GM23338 (cell line): Measurements from ENCODE around the gene STX8.

Experiments
- CREB1 ChIP-seq: fragments of 250-450 bp; sonication (Bioruptor Pico); IDR thresholded peaks from 2 replicates; pipeline ENCODE4 v1.5.0; 2020; ENCODE audit warnings: low read depth, mild to moderate bottlenecking, moderate library complexity
- EZH2 ChIP-seq: fragments of 200-600 bp; sonication (generic); IDR thresholded peaks from one replicate; pipeline ENCODE4 v1.8.0; 2017; ENCODE audit warnings: antibody characterized with exemption, mild to moderate bottlenecking, low read depth; ENCODE audit not compliant: unreplicated experiment
- EZH2phosphoT487 ChIP-seq: fragments of 200-600 bp; sonication (generic); IDR thresholded peaks from one replicate; pipeline ENCODE4 v1.8.1; 2018; ENCODE audit warnings: antibody characterized with exemption; ENCODE audit not compliant: unreplicated experiment
- JUNB ChIP-seq: IDR thresholded peaks from one replicate; pipeline ENCODE4 v1.6.1; 2016; ENCODE audit warnings: antibody characterized with exemption; ENCODE audit not compliant: unreplicated experiment
- NANOG ChIP-seq: IDR thresholded peaks from 2 replicates; pipeline ENCODE4 v1.6.1; 2016; ENCODE audit warnings: antibody characterized with exemption, borderline replicate concordance
- POLR2AphosphoS5 ChIP-seq: IDR thresholded peaks from 2 replicates; pipeline ENCODE4 v1.6.1; 2016; ENCODE audit warnings: antibody characterized with exemption, low read depth
- STAT1 ChIP-seq: IDR thresholded peaks from one replicate; pipeline ENCODE4 v1.6.1; 2016; ENCODE audit warnings: antibody characterized with exemption; ENCODE audit not compliant: unreplicated experiment
- ZNF114 ChIP-seq: fragments of 250-450 bp; sonication (Bioruptor Pico); IDR thresholded peaks from 2 replicates; pipeline ENCODE4 v1.5.0; 2020; ENCODE audit warnings: mild to moderate bottlenecking, moderate library complexity
- ZNF331 ChIP-seq: fragments of 250-450 bp; sonication (Bioruptor Pico); IDR thresholded peaks from 2 replicates; pipeline ENCODE4 v1.5.0; 2020; ENCODE audit warnings: low read depth, mild to moderate bottlenecking, moderate library complexity
- TF ChIP-seq, protein P1 (sequence below), 2 experiments: fragments of 200-600 bp in 1 of 2; sonication (generic) in 1 of 2; conservative IDR thresholded peaks; 2 replicates each; pipeline versions ENCODE4 v1.5.1 to v1.6.1; 2016 to 2017; ENCODE audit warnings: antibody characterized with exemption in 2 of 2, low read depth in 2 of 2, mild to moderate bottlenecking in 2 of 2, moderate library complexity in 1 of 2
- TF ChIP-seq, protein P2 (sequence below): IDR thresholded peaks from one replicate; pipeline ENCODE4 v1.6.1; 2018; ENCODE audit warnings: antibody characterized with exemption; ENCODE audit not compliant: unreplicated experiment
- TF ChIP-seq, protein P3 (sequence below): IDR thresholded peaks from 2 replicates; pipeline ENCODE4 v1.6.1; 2016; ENCODE audit warnings: antibody characterized with exemption

DNA sequence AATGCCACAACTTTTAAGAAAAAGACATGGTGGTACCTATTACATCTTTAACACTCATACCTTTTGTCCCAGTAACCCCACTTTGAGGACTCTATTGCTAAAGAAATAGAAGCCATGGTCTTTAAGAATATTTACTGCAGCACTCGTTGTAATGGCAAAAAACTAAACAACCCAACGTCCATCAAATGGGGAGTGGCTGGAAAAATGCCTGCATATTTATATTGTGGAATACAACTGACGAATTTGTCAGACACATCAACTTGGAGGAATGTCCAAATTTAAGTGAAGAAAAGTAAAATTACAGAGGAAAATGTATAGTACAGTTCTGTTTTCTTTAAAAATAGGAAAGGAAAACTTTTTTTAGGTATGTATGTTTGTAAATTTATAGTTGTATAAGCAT, 47.8 kb downstream of the STX8 start:
- TF ChIP-seq, protein P1, sequence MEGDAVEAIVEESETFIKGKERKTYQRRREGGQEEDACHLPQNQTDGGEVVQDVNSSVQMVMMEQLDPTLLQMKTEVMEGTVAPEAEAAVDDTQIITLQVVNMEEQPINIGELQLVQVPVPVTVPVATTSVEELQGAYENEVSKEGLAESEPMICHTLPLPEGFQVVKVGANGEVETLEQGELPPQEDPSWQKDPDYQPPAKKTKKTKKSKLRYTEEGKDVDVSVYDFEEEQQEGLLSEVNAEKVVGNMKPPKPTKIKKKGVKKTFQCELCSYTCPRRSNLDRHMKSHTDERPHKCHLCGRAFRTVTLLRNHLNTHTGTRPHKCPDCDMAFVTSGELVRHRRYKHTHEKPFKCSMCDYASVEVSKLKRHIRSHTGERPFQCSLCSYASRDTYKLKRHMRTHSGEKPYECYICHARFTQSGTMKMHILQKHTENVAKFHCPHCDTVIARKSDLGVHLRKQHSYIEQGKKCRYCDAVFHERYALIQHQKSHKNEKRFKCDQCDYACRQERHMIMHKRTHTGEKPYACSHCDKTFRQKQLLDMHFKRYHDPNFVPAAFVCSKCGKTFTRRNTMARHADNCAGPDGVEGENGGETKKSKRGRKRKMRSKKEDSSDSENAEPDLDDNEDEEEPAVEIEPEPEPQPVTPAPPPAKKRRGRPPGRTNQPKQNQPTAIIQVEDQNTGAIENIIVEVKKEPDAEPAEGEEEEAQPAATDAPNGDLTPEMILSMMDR (conservative IDR thresholded peaks at IDR 0.05; ENCODE audit: low read depth in 2 of 2) = no peak
- no peak for TF ChIP-seq EZH2phosphoT487
- TF ChIP-seq EZH2 = no peak
- no peak for TF ChIP-seq POLR2AphosphoS5
- TF ChIP-seq, protein P2, sequence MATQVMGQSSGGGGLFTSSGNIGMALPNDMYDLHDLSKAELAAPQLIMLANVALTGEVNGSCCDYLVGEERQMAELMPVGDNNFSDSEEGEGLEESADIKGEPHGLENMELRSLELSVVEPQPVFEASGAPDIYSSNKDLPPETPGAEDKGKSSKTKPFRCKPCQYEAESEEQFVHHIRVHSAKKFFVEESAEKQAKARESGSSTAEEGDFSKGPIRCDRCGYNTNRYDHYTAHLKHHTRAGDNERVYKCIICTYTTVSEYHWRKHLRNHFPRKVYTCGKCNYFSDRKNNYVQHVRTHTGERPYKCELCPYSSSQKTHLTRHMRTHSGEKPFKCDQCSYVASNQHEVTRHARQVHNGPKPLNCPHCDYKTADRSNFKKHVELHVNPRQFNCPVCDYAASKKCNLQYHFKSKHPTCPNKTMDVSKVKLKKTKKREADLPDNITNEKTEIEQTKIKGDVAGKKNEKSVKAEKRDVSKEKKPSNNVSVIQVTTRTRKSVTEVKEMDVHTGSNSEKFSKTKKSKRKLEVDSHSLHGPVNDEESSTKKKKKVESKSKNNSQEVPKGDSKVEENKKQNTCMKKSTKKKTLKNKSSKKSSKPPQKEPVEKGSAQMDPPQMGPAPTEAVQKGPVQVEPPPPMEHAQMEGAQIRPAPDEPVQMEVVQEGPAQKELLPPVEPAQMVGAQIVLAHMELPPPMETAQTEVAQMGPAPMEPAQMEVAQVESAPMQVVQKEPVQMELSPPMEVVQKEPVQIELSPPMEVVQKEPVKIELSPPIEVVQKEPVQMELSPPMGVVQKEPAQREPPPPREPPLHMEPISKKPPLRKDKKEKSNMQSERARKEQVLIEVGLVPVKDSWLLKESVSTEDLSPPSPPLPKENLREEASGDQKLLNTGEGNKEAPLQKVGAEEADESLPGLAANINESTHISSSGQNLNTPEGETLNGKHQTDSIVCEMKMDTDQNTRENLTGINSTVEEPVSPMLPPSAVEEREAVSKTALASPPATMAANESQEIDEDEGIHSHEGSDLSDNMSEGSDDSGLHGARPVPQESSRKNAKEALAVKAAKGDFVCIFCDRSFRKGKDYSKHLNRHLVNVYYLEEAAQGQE = no peak
- no peak for TF ChIP-seq CREB1 (CRISPR knock-in tag)
- no peak for TF ChIP-seq JUNB
- no peak for TF ChIP-seq ZNF114
- TF ChIP-seq, protein P3, sequence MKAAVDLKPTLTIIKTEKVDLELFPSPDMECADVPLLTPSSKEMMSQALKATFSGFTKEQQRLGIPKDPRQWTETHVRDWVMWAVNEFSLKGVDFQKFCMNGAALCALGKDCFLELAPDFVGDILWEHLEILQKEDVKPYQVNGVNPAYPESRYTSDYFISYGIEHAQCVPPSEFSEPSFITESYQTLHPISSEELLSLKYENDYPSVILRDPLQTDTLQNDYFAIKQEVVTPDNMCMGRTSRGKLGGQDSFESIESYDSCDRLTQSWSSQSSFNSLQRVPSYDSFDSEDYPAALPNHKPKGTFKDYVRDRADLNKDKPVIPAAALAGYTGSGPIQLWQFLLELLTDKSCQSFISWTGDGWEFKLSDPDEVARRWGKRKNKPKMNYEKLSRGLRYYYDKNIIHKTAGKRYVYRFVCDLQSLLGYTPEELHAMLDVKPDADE = no peak
- TF ChIP-seq STAT1 = no peak
- TF ChIP-seq ZNF331 = no peak
- TF ChIP-seq NANOG = no peak
